Endothelial cell of coronary artery (primary cell): ENCODE measurements around the gene ASIC3. TPM values are rescaled to one million over a fixed set of nuclear protein-coding genes. Genes with fewer than 3 reads are reported as not detected.

Experiments
- total RNA-seq: library from RNA; depleted of rRNA; stranded (reverse); fragments of >200 nt; gene quantifications from 2 replicates; pipeline ENCODE4 v1.2.3, GENCODE V29; 2014

The ASIC3 gene
- not detected in 2 replicates for total RNA-seq

GRCh38 chr7:151047976-151048815, at the start of gene ASIC3:
Gene ASIC3, plus strand, starts transcription at chr7:151048531. Its CDS starts 355 bp downstream, at chr7:151048886.

GRCh38 chr7:151024435-151025056, 23.8 kb upstream of the ASIC3 start, which contains the start of gene ATG9B:
Gene ATG9B, minus strand, starts transcription at chr7:151024494. Its CDS starts 71 bp downstream, at chr7:151024423.

GRCh38 chr7:151028131-151028947, 20.0 kb upstream of the ASIC3 start, which contains the start of gene ABCB8:
Gene ABCB8, plus strand, starts transcription at chr7:151028450. Its CDS starts 66 bp downstream, at chr7:151028516.

GRCh38 chr7:151057506-151057988, 9.2 kb downstream of the ASIC3 start, which contains the start of gene CDK5:
Gene CDK5, minus strand, starts transcription at chr7:151057897. Its CDS starts 49 bp downstream, at chr7:151057848.

GRCh38 chr7:151059367-151060112, 11.2 kb downstream of the ASIC3 start, which contains the start of gene SLC4A2:
Gene SLC4A2, plus strand, starts transcription at chr7:151059589. Its CDS starts 2,399 bp downstream, at chr7:151061988.

GRCh38 chr7:151080522-151081169, 32.3 kb downstream of the ASIC3 start, which contains the start of gene FASTK:
Gene FASTK, minus strand, starts transcription at chr7:151080809. Its CDS starts 43 bp downstream, at chr7:151080766.

GRCh38 chr7:151083071-151083823, 34.9 kb downstream of the ASIC3 start, which contains the start of gene TMUB1:
Gene TMUB1, minus strand, starts transcription at chr7:151083493. Its CDS starts 930 bp downstream, at chr7:151082563.

GRCh38 chr7:151085691-151086620, 37.6 kb downstream of the ASIC3 start, which contains the start of gene AGAP3:
Gene AGAP3, plus strand, starts transcription at chr7:151086475. Its CDS starts 267 bp downstream, at chr7:151086742.

Other genes starting within 250 kb of the ASIC3 start
- 0.09 TPM in 1 of 2 replicates, not detected in the other for gene TMEM176B, start 248.2 kb upstream of the ASIC3 start, total RNA-seq
- not detected in 2 replicates for gene TMEM176A, start 247.8 kb upstream of the ASIC3 start, total RNA-seq
- not detected in 2 replicates for gene AOC1, start 196.0 kb upstream of the ASIC3 start, total RNA-seq
- gene KCNH2, start 70.2 kb upstream of the ASIC3 start, total RNA-seq: under 0.01 TPM in 1 of 2 replicates, not detected in the other
- 33.9 and 54.8 TPM in 2 replicates for gene NOS3, start 57.5 kb upstream of the ASIC3 start, total RNA-seq
- gene ATG9B, start 24.0 kb upstream of the ASIC3 start, total RNA-seq: 0.09 and 0.19 TPM in 2 replicates
- 22.5 and 22.7 TPM in 2 replicates for gene ABCB8, start 20.1 kb upstream of the ASIC3 start, total RNA-seq
- 24.8 and 33.5 TPM in 2 replicates for gene CDK5, start 9.4 kb downstream of the ASIC3 start, total RNA-seq
- gene SLC4A2, start 11.1 kb downstream of the ASIC3 start, total RNA-seq: 72.9 and 76.8 TPM in 2 replicates
- gene FASTK, start 32.3 kb downstream of the ASIC3 start, total RNA-seq: 50.7 and 57.6 TPM in 2 replicates
- 12.1 and 16.7 TPM in 2 replicates for gene TMUB1, start 35.0 kb downstream of the ASIC3 start, total RNA-seq
- 50.9 and 52.5 TPM in 2 replicates for gene AGAP3, start 37.9 kb downstream of the ASIC3 start, total RNA-seq
- gene GBX1, start 119.2 kb downstream of the ASIC3 start, total RNA-seq: not detected in 2 replicates
- gene ASB10, start 138.7 kb downstream of the ASIC3 start, total RNA-seq: not detected in 2 replicates
- gene H2BK1, start 162.0 kb downstream of the ASIC3 start, total RNA-seq: not detected in 2 replicates
- 59.9 and 72.9 TPM in 2 replicates for gene ABCF2, start 178.7 kb downstream of the ASIC3 start, total RNA-seq
- 45.7 and 74.4 TPM in 2 replicates for gene CHPF2, start 184.0 kb downstream of the ASIC3 start, total RNA-seq
- gene SMARCD3, start 200.2 kb downstream of the ASIC3 start, total RNA-seq: 4.1 and 8.1 TPM in 2 replicates